ENCODE measurements around the gene AFDN.

Gene AFDN

DNA sequence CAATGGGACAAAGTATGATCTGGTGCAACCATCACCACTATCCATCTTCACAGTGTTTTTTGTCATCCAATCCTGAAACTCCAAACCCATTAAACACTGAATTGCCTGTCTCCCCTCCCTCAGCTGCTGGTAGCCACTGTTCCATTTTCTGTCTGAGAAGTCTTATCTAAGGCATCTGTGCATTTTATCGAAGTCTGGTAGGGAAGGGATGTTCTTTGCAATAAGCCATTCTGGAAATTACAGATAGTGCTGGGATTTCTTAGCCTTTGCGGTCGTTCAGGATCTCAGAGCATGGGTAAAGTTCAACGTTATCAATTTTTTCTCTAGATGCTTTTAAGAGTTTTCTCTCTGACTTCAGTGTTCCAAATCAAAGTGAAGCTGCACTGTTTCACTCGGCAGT, 194.9 kb downstream of the AFDN start:
- TF ChIP-seq, protein P1, sequence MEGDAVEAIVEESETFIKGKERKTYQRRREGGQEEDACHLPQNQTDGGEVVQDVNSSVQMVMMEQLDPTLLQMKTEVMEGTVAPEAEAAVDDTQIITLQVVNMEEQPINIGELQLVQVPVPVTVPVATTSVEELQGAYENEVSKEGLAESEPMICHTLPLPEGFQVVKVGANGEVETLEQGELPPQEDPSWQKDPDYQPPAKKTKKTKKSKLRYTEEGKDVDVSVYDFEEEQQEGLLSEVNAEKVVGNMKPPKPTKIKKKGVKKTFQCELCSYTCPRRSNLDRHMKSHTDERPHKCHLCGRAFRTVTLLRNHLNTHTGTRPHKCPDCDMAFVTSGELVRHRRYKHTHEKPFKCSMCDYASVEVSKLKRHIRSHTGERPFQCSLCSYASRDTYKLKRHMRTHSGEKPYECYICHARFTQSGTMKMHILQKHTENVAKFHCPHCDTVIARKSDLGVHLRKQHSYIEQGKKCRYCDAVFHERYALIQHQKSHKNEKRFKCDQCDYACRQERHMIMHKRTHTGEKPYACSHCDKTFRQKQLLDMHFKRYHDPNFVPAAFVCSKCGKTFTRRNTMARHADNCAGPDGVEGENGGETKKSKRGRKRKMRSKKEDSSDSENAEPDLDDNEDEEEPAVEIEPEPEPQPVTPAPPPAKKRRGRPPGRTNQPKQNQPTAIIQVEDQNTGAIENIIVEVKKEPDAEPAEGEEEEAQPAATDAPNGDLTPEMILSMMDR (conservative IDR thresholded peaks at IDR 0.05; ENCODE audit: control insufficient read depth, insufficient read depth, low read depth, low read length), result no peak
- no peak overlapping the region for H3K4me3 ChIP-seq (ENCODE audit: control insufficient read depth, low read depth, low read length)
- DNase-seq (ENCODE audit: low read depth), result no peak

Measured in fibroblast of mammary gland (primary cell).